OCI-M1 (cell line): ENCODE results near the gene CELF1.

Source experiments
- DNase-seq: peaks from one replicate; lab custom pipeline; 2025; lab: John Stamatoyannopoulos, UW

Gene CELF1

GRCh38 chr11:47552566-47553405 is at the start of gene CELF1:
Gene CELF1, minus strand, starts transcription at chr11:47553132. Its CDS starts 53,609 bp downstream, at chr11:47499523.
- peak; percentile 96 for DNase-seq

- no peak for DNase-seq
Observed at GRCh38 chr11:47599902-47600301, 47.0 kb upstream of the CELF1 start.

- no peak for DNase-seq
Observed at GRCh38 chr11:47595967-47596366, 43.0 kb upstream of the CELF1 start.

GRCh38 chr11:47595029-47595428 is 42.1 kb upstream of the CELF1 start:
- no peak for DNase-seq

GRCh38 chr11:47593934-47594855 is 41.3 kb upstream of the CELF1 start, which contains the start of gene C1QTNF4:
Gene C1QTNF4, minus strand, starts transcription at chr11:47594411. Its CDS starts 3,601 bp downstream, at chr11:47590810.
- DNase-seq = no peak

- DNase-seq = no peak
Observed at GRCh38 chr11:47593492-47593933, 40.6 kb upstream of the CELF1 start.

- no peak for DNase-seq
Observed at GRCh38 chr11:47592970-47593369, 40.0 kb upstream of the CELF1 start.

GRCh38 chr11:47592251-47592650 is 39.3 kb upstream of the CELF1 start:
- no peak for DNase-seq

- DNase-seq = no peak
Observed at GRCh38 chr11:47591764-47592163, 38.8 kb upstream of the CELF1 start.

- DNase-seq = no peak
Observed at GRCh38 chr11:47589977-47590861, 37.3 kb upstream of the CELF1 start.

- DNase-seq = no peak
Observed at GRCh38 chr11:47589584-47589976, 36.6 kb upstream of the CELF1 start.

GRCh38 chr11:47589118-47589517 is 36.2 kb upstream of the CELF1 start:
- DNase-seq = no peak

- no peak for DNase-seq
Observed at GRCh38 chr11:47587723-47588326, 34.9 kb upstream of the CELF1 start.

- DNase-seq = no peak
Observed at GRCh38 chr11:47587039-47587716, 34.2 kb upstream of the CELF1 start.

- DNase-seq = no peak
Observed at GRCh38 chr11:47586098-47586855, 33.3 kb upstream of the CELF1 start, which contains the start of gene FAM180B. Gene FAM180B, plus strand, starts transcription at chr11:47586678. Its CDS starts 91 bp downstream, at chr11:47586769.

- DNase-seq = no peak
Observed at GRCh38 chr11:47583844-47584243, 30.9 kb upstream of the CELF1 start.

- DNase-seq = peak; percentile 93
Observed at GRCh38 chr11:47578524-47579494, 25.9 kb upstream of the CELF1 start, which contains the start of the genes KBTBD4 and NDUFS3. Gene KBTBD4, minus strand, starts transcription at chr11:47578970. Its CDS starts 19 bp downstream, at chr11:47578951. Gene NDUFS3, plus strand, starts transcription at chr11:47579074. Its CDS starts 18 bp downstream, at chr11:47579092.

- DNase-seq = no peak
Observed at GRCh38 chr11:47577460-47578041, 24.6 kb upstream of the CELF1 start.
